Stimulated activated CD8-positive, alpha-beta memory T cell treated with anti-CD3 and anti-CD28 coated beads, Interleukin-15, amount 100 ng/mL, for 48 hours (primary cell): Measurements from ENCODE around the gene LRRC37B.
"Not testable (repeated sequence)": the region's sequence is repeated elsewhere in the genome, so short reads cannot be mapped to it uniquely, and the experiment has no call there.

ENCODE experiments used
- DNase-seq, 2 donors: peaks; one replicate each; pipeline ENCODE4 v3.0.0-alpha.2; 2020; ENCODE audit warnings: low read depth in 2 of 2

The LRRC37B gene

GRCh38 chr17:32086833-32087232 lies 79.7 kb downstream of the LRRC37B start:
- not testable (repeated sequence) for DNase-seq

DNA sequence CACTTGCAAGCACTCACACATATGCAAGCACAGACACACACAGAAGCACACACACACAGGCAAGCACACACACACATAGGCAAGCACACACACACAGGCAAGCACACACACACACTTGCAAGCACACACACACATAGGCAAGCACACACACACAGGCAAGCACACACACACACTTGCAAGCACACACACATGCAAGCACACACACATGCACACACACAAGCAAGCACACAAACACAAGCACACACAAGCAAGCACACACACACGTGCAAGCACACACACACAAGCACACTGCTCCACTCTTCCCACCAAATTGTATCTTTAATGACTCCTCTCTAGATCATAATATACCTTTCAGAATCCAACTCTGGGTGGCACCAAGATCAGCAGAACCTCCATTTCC lies 84.9 kb downstream of the LRRC37B start:
- not testable (repeated sequence) for DNase-seq

DNA sequence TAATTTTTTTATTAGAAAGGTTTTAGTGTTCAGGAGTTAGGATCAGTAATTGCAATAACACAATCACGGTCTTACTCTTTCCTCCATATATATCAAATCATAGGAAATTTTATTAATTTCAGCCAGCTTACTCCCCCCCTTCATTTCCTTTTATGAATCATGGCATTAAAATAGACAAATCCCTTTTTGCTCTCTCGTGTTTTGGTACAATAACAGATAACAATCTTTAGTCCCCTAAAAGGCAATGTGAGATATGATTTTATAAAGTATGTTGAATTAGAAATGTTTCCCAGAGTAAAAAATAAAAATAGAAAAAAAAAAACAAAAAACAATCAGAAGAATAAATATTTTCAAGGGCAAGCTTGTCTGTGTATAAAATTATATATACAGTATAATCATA lies 92.5 kb downstream of the LRRC37B start:
- DNase-seq: no peak

DNA sequence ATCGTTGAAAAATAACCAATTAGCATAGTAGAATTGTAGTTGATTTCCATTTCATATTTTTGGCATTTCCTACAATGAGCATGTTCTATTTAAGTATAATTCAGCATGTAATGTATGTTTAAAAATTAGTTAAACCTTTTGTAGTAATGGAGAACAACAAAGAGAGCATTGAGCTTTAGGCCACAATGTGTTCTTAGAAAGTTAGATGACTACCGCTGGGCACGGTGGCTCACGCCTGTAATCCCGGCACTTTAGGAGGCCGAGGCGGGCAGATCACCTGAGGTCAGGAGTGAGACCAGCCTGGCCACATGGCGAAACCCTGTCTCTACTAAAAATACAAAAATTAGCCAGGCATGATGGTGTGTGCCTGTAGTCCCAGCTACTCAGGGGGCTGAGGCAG lies 93.1 kb downstream of the LRRC37B start:
- DNase-seq: not testable (repeated sequence)

DNA sequence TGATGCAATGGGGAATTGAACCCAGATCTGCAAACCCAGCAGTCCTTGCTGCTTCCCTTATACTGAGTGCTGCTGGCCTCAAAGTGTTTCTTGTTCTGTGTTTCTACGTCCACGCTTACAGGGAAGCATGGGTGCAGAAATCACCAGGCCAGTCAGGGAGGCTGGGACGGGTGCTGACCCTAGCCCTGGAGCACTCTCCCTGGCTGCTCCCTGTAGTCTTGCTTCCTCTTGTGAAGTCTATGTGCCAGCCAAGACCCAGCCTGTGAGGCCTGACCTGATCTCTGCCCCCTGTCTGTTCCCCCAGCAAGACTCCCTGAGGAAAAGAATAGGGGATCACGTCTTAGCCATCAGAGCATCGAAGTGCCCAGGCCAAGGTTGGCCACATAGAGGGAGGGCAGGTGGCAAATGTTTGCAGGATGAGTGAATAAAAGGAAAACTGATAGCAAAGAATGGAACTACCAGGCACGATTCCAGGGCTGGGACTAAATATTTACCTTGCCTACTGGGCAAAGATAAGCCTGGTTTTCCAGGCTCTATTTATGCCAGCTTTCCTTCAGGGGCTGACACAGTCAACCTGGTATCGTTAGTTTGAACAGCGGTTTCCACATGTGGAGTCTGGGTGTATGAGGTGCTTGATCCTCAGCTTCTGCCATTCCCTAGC lies 93.9 kb downstream of the LRRC37B start:
- DNase-seq: no peak

DNA sequence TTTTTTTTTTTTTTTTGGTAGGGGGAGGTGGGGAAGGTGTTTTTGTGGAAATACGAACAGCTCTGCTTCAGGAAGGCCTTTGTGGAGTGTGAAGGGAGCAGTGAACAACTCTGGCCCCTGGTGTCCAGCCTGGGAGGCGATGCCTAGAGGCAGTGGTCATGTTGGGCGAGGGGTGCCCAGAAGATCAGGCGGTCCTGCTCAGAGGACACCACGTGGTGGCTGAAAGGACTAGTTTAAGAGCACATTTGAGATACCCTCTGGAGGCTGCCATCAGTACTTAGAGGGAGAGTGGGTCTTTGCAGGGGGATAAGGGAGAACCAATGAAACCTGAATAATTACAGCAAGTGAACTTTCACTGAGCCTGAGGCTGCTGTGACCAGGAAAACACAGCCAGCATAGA lies 95.0 kb downstream of the LRRC37B start:
- DNase-seq: no peak

DNA sequence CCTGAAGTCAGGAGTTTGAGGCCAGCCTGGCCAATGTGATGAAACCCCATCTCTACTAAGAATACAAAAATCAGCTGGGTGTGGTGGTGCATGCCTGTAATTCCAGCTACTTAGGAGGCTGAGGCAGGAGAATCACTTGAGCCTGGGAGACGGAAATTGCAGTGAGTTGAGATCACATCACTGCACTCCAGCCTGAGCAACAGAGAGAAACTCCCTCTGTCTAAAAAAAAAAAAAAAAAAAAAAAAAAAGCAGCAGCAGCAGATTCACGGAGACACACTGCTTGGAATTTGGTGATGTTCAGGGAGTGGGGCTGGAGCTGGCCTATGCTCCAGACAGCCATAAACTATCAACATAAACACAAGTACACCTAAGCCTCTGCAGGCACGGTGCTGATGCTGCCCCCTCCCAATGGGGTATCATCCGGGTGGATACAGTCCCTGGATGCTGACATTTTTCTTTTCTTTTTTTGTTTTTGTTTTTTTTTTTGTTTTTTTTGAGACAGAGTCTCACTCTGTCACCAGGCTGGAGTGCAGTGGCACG lies 95.5 kb downstream of the LRRC37B start:
- DNase-seq: no peak
